Cortex of kidney (tissue), 1 donor: Measurements from ENCODE around the gene BBC3.
"Not testable (repeated sequence)": the region's sequence is repeated elsewhere in the genome, so short reads cannot be mapped to it uniquely, and the experiment has no call there.

Experiments
- DNase-seq: peaks from one replicate; lab custom pipeline; 2025; lab: John Stamatoyannopoulos, UW

BBC3 gene

DNA sequence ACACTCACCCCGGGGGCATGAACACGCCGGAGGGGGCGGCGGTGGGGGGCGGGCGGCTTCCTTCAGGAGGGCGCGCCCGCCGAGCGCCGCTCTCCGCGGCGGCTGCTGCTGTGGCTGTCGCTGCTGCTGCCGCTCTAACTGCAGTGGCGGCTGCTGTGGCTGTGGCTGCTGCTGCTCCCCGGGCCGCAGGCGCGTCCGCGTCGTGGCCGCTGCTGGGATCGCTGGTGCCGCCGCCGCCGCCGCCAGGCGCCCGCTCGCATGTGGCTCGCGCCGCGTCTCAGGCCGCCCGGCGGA lies at the start of gene BBC3:
Gene BBC3 (minus strand): TSS at position 279 of the 294 bp plus-strand sequence. CDS start 2,768 bp downstream, outside the sequence.
- no peak for DNase-seq

DNA sequence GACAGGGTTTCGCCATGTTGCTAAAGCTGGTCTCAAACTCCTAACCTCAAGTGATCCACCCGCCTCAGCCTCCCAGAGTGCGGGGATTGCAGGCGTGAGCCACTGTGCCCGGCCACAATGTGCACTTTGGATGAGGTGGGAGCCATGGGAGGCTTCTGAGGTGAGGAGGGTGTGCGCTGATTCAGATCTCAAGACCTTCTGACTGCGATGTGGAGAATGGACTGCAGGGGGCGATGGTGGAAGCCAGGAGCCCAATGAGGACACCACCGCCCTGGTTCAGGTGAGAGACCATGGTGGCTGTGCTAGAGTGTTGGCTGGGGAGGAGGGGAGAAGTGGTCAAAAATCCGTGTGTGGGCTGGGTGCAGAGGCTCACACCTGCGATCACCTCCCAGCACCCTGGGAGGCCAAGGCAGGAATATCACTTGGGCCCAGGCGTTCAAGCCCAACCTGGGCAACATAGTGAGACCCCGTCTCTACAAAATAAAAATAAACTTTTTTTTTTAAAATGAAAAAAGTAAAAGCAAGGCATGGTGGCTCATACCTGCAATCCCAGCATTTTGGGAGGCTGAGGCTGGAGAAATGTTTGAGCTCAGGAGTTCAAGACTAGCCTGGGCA lies 49.3 kb upstream of the BBC3 start:
- no peak for DNase-seq

DNA sequence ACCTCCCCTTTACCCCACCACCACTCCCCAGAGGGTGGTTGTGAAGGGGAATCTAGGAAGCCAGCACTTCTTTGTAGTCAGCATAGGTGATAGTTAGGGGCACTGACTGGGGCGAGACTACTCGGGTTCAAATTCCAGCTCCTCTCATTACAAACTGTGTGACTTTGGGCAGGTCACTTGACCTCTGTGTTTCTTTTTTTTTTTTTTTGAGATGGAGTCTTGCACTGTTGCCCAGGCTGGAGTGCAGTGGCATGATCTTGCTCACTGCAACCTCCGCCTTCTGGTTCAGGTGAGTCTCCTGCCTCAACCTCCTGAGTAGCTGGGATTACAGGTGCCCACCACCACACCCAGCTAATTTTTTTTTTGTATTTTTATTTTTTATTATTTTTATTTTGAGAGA lies 45.5 kb upstream of the BBC3 start:
- DNase-seq = not testable (repeated sequence)

DNA sequence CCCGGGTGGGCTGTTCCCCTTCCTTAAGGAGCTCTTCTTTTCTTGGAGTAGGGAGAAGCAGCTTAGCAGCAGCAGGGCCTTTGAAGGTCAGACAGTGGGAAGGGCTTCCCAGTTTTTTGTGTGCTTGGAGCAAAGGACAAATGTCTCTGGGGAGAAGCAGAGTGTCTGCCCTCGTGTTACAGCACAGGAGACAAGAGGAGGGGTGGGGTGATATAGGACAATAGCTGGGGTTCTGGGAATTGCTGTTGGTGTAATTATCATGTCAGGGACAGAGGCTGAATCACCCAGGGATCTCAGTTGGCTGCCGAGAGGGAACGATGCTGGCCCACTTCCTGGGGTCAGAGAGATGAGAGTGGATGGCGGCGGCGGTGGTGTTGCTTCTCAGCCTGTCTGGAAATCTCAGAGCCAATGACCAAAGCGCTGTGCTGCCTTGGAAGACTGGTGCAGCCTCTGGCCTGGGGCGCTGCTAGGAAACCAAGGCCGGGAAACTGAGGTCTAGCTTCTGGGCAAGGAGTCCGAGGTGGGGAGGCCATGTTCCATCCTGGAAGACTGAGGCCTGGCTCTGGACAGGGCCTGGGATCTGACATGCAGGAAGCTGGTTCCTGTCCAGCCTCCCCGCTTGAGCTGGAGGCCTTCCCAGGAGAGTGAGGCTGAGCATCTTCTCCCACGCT lies 44.9 kb upstream of the BBC3 start:
- DNase-seq = no peak

DNA sequence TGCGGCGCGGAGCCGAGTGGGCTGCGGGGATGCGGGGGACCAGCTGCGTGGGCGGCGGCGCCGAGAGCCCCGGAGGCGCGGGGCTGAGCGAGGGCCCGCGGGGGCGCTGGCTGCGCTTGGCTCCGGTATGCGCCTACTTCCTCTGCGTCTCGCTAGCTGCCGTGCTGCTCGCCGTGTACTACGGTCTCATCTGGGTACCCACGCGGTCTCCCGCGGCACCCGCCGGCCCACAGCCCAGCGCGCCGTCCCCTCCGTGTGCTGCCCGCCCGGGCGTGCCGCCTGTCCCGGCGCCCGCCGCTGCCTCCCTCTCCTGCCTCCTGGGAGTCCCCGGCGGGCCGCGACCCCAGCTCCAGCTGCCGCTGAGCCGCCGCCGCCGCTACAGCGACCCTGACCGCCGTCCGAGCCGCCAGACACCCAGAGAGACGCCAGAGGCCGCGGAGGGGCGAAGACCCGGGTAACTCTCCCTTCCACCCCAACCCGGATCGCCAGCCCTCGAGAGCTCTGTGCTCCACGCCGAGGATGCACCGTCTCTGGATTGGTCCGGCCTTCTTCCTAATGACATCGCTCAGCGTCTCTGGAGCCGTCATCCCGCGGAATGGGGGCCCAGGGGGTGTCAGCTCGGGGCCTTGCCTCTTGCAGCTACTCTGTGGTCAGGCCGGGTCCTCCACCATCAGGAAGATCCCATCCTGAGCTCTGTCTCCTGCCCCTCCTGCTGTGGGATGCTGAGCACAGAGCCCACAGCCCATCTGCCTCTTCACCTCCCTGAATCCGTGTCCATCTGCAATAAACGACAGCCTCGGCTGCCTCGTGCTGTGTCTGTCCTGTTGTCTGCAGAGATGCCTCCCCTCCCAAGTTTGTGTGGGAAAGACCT lies 44.1 kb upstream of the BBC3 start:
- no peak for DNase-seq

- DNase-seq = no peak
These were observed 43.3 kb upstream of the BBC3 start, which contains the start of gene INAFM1 for GRCh38 chr19:47274071-47274890. INAFM1 (plus strand) TSS chr19:47274885; CDS start chr19:47274920, 35 bp downstream.

DNA sequence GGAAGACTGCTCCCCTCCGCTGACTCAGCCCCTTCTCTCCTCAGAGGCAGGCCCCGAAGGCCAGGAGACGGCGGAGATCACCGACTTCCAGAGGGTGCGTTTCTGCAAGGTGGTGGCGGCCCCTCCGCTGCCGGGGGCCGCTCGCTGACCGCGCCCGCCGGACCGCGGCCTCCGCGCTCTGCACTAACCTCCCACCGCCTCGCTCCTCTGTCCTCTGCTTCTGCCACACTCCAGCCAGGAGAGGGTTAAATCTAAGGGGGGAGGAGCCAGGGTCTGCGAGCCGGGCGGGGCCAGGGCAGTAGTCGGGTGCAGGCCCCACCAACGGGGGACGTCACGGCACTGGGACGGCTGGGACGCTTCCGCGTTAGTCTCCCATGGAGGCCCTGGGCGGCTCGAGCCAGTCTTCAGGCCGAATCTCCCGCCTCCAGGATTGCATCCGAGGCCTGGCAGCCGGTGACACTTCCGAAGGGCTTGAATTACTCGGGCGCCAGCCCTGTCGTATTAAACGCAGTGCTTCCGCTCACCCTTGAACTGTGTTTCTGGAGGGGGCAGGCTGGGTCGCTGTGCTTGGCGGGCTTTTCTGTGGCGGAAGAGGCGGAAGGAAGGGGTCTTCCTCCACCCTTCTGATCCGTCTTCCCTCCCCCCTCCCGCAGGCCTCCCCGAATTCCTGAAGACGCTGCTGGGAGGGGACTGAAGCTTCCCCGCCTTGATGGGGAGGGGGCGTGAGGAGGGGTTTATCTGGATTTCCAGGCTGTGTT lies 42.5 kb upstream of the BBC3 start:
- no peak for DNase-seq

- DNase-seq = no peak
These were observed 41.7 kb upstream of the BBC3 start for GRCh38 chr19:47272448-47273312.

GRCh38 chr19:47271949-47272348 lies 41.0 kb upstream of the BBC3 start:
- no peak for DNase-seq

DNA sequence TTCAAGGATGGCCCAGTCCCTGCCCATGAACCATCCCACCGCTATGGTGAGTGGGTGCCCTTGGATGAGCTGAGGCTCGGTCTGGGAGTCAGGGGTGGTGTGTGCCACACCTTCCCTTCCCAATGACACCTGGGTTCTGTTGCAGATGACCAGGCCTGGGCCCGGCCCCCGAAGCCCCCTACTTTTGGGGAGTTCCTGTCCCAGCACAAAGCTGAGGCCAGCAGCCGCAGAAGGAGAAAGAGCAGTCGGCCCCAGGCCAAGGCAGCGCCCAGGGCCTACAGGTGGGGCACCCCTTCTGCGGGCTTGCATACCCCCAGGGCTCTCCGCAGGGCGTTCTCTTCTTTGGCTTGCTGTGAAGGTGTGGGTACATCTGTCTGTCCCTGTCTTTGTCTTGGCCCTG lies 39.4 kb upstream of the BBC3 start:
- DNase-seq = no peak

- no peak for DNase-seq
These were observed 38.6 kb upstream of the BBC3 start for GRCh38 chr19:47269596-47269995.

- no peak for DNase-seq
These were observed 37.0 kb upstream of the BBC3 start for GRCh38 chr19:47268028-47268427.

GRCh38 chr19:47267350-47267759 lies 36.4 kb upstream of the BBC3 start:
- no peak for DNase-seq

GRCh38 chr19:47266401-47266941 lies 35.5 kb upstream of the BBC3 start:
- no peak for DNase-seq

- no peak for DNase-seq
These were observed 33.6 kb upstream of the BBC3 start for GRCh38 chr19:47264629-47265028.

- not testable (repeated sequence) for DNase-seq
These were observed 31.2 kb upstream of the BBC3 start for GRCh38 chr19:47261946-47262793.

GRCh38 chr19:47260476-47260875 lies 29.5 kb upstream of the BBC3 start:
- DNase-seq = no peak

DNA sequence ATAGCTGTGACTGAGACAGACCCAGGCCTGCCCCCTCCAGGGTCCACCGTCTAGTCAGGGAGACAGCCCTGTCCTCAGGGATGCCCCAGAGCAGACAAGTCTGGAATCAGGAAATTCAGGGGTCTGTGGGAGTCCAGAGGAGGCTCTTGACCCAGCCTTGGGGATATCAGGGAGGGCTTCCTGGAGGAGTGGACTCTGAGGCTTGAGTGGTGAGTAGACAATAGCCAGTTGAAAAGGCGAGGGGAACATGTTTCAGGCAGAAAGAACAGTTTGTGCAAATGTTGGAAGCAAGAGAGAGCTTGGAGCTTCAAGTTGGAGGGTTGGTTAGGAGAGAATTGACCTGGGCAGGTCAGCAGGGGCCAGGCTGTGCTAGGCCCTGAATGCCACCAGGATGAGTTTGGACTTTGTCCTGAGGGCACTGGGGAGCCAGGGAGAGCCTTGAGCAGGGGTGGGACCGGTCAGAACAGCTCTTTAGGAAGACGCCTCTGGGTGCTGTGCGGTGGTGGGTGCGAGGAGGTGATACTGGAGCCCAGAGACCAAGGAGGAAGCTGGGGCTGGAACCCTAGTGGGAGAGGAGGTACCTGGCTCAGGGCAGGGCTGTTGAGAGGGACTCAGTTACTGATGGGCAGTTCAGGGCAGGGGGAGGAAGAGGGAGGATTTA lies 28.0 kb upstream of the BBC3 start:
- no peak for DNase-seq

DNA sequence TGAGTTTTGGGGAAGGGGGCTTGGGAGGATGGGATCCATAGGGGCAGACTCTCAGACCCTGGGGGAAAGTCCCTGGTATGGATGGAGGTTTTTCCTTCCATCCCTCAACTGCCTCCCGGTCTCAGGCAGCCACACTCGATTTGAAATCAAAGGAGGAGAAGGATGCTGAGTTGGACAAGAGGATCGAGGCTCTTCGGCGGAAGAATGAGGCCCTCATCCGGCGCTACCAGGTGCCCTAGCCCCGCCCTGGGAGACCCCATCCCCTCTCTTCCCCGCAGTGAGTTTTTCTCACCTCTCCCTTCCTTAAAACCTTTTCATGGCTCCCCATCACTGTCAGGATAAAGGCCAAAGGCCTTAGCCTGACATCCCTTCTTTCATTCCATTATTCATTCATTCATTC lies 27.4 kb upstream of the BBC3 start:
- DNase-seq = no peak
